ENCODE data around the gene IPPK. TPM values are rescaled to one million over a fixed set of nuclear protein-coding genes. Genes with fewer than 3 reads are reported as not detected.

IPPK gene
- total and polyA plus RNA-seq, 2 of the 8 experiments (the other 6 are each of a cell fraction or from before 2014, with no cell fraction given) = 10.5 to 13.6 TPM

DNA sequence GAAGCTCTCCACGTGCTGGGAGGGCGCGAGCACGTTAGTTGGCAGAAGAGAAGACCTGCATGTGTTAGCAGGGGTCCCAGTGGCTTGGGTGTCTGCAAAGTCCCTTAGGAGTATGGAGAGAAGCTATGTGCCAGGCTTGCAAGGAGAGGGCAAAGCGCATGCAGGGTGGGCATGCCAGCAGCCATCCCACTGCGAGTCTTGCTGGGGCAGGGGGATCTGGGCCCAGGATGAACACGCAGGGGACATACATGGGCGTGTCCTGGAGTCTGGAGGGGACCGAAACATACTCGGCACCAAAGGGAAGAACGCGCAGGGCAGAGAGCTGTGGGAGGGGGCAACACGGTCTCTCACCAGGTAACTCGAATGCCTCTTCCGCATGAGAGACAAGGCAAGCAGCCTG lies 43.6 kb upstream of the IPPK start:
- Histone ChIP-seq H2BK15ac (ENCODE audit: low read length) (no peak overlapping the region), H4K91ac (replicated peaks; ENCODE audit: insufficient read length, low read length) (no peak overlapping the region), H3K79me2 (ENCODE audit: control insufficient read depth in 1 of 2, insufficient read depth in 2 of 2, low read length in 2 of 2) (no peaks in the 10 kb centered on the region), H4K5ac (ENCODE audit: insufficient read length, low read depth, low read length) (no peak overlapping the region), H3K4me3 (ENCODE audit: extremely low read depth in 1 of 4, insufficient read depth in 2 of 4, low read depth in 3 of 4, low read length in 4 of 4) (no peak overlapping the region), H2BK120ac (replicated peaks; ENCODE audit: low read depth, low read length) (no peak overlapping the region), H2AK5ac (ENCODE audit: low read depth, low read length) (no peak overlapping the region), H3K14ac (ENCODE audit: insufficient read length) (no peak overlapping the region), H3K79me1 (ENCODE audit: low read depth, low read length) (no peaks in the 10 kb centered on the region; the same call in 1 of the 2 replicates), H3K4me1 (replicated peaks in 1 of 4; ENCODE audit: control insufficient read depth in 3 of 4, insufficient read depth in 4 of 4, low read length in 3 of 4) (no peaks in the 10 kb centered on the region), H4K8ac (ENCODE audit: extremely low read depth, insufficient read depth, low read length) (no peak overlapping the region), H3K18ac (ENCODE audit: extremely low read depth, low read length) (no peak overlapping the region), H3K4ac (replicated peaks; ENCODE audit: insufficient read length, low read depth, low read length) (no peak overlapping the region), H3K36me3 (ENCODE audit: control insufficient read depth in 2 of 4, insufficient read depth in 4 of 4, low read length in 3 of 4) (peaks cover 18 to 31% (median 25%) of the 10 kb centered on the region in 4 experiments), H4K20me1 (replicated peaks in 1 of 2; ENCODE audit: control insufficient read depth in 1 of 2, insufficient read depth in 2 of 2, low read length in 2 of 2) (peaks cover 4 to 13% of the 10 kb centered on the region in 2 experiments), H3K9me3 (ENCODE audit: insufficient read depth in 2 of 2, low read depth in 1 of 2, low read length in 1 of 2) (no peaks in the 10 kb centered on the region), H3K27ac (ENCODE audit: low read depth, low read length) (no peak overlapping the region), H3K27me3 (replicated peaks in 1 of 4; ENCODE audit: control insufficient read depth in 3 of 4, extremely low read depth in 1 of 4, insufficient read depth in 3 of 4, low read length in 3 of 4) (no peaks in the 10 kb centered on the region), H3K23ac (ENCODE audit: insufficient read length) (no peak overlapping the region), H3K56ac (replicated peaks; ENCODE audit: insufficient read length, low read depth, low read length) (no peak overlapping the region), H3K4me2 (ENCODE audit: insufficient read depth in 1 of 2, low read depth in 2 of 2, low read length in 2 of 2) (no peak overlapping the region), H2BK12ac (ENCODE audit: low read depth, low read length) (no peak overlapping the region), H3K9ac (replicated peaks in 1 of 4; ENCODE audit: extremely low read depth in 1 of 4, low read depth in 3 of 4, low read length in 3 of 4) (no peak overlapping the region), H2BK5ac (ENCODE audit: low read depth, low read length) (no peak overlapping the region), H3K23me2 (ENCODE audit: low read depth, low read length) (no peaks in the 10 kb centered on the region), H2AFZ (ENCODE audit: low read length) (no peak overlapping the region), H2BK20ac (ENCODE audit: low read length) (no peak overlapping the region)
- 88% methylated on average over 12 of the region's 15 CpGs; no CpG with 5 or more reads in 1 of the 2 experiments for WGBS, 2 experiments (ENCODE audit: extremely low coverage in 1 of 2, insufficient coverage in 1 of 2, insufficient read length in 1 of 2, insufficient replicate concordance in 2 of 2, low coverage in 1 of 2, low lambda C conversion rate in 2 of 2, missing lambda C conversion rate in 1 of 2)
- ChIA-PET CTCF (ENCODE audit: partially characterized antibody) (interaction anchor here (1.2 to 11.9 kb wide), 6 partner anchors 10 to 211 kb away, joined by 3 to 236 read pairs (median 3); no protein-coding TSS in a partner anchor), POLR2A (ENCODE audit: partially characterized antibody) (interaction anchor here (0.6 kb wide), 1 partner anchor 27 kb away, joined by 3 read pairs; no protein-coding TSS in a partner anchor)
- DNase-seq (ENCODE audit: low read depth in 1 of 2, low spot score in 2 of 2) = no peak
- no peak for FAIRE-seq
- TF ChIP-seq KDM4A (IDR thresholded peaks at IDR 0.05; ENCODE audit: low read depth, low read length, severe bottlenecking) (no peak), YY1 (IDR thresholded peaks at IDR 0.05; ENCODE audit: low read depth, low read length) (no peak), RXRA (IDR thresholded peaks at IDR 0.05; ENCODE audit: insufficient read depth, low read depth, low read length) (no peak), HDAC2 (IDR thresholded peaks at IDR 0.05; ENCODE audit: borderline replicate concordance in 1 of 2, low read depth in 2 of 2, low read length in 2 of 2) (no peak), TBP (IDR thresholded peaks at IDR 0.05; ENCODE audit: low read depth, low read length) (no peak), POLR2AphosphoS5 (IDR thresholded peaks at IDR 0.05; ENCODE audit: low read depth, low read length) (no peak), CBX5 (IDR thresholded peaks at IDR 0.05; ENCODE audit: low read depth, low read length) (no peak), SIRT6 (IDR thresholded peaks at IDR 0.05; ENCODE audit: low read length) (no peak), ASH2L (IDR thresholded peaks at IDR 0.05; ENCODE audit: low read length) (no peak), JUN (IDR thresholded peaks at IDR 0.05; ENCODE audit: low read depth, low read length) (no peak), NANOG (IDR thresholded peaks at IDR 0.05; ENCODE audit: insufficient read depth, low read depth, low read length, poor library complexity, severe bottlenecking) (no peak)
- TF ChIP-seq, protein P1, sequence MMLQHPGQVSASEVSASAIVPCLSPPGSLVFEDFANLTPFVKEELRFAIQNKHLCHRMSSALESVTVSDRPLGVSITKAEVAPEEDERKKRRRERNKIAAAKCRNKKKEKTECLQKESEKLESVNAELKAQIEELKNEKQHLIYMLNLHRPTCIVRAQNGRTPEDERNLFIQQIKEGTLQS (IDR thresholded peaks at IDR 0.05; ENCODE audit: insufficient read depth, low read depth, low read length) = no peak
- TF ChIP-seq, protein P2, sequence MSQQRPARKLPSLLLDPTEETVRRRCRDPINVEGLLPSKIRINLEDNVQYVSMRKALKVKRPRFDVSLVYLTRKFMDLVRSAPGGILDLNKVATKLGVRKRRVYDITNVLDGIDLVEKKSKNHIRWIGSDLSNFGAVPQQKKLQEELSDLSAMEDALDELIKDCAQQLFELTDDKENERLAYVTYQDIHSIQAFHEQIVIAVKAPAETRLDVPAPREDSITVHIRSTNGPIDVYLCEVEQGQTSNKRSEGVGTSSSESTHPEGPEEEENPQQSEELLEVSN (IDR thresholded peaks at IDR 0.05) = no peak

Measured in H1 (cell line).